Lung (tissue), 12 donors: ENCODE results near the gene IGSF21. TPM values are rescaled to one million over a fixed set of nuclear protein-coding genes. Genes with fewer than 3 reads are reported as not detected.

Source experiments
- ATAC-seq: fragments of 200-7000 bp; cut with Tn5 transposase; one replicate; pipeline ENCODE4 v1.9.1; 2020; ENCODE audit warnings: moderate number of reproducible peaks; ENCODE audit not compliant: insufficient read depth, low FRiP score
- DNase-seq, 3 donors: peaks; one replicate each; pipeline ENCODE4 v3.0.0-alpha.2; 2013 to 2017
- H3K27ac ChIP-seq, 2 donors: one replicate each; pipeline ENCODE4 v1.5.1; 2013; ENCODE audit warnings: mild to moderate bottlenecking in 2 of 2, moderate library complexity in 2 of 2, control low read depth in 1 of 2, inconsistent platforms in 1 of 2, low read depth in 1 of 2, low read length in 1 of 2
- H3K27me3 ChIP-seq, 3 donors: one replicate each; pipeline ENCODE4 v1.5.1; 2013; ENCODE audit warnings: low read length in 2 of 3; ENCODE audit not compliant: control insufficient read depth in 3 of 3, insufficient read depth in 3 of 3
- H3K36me3 ChIP-seq, 4 donors: one replicate each; pipeline ENCODE4 v1.5.1; 2013; ENCODE audit warnings: low read length in 4 of 4, mild to moderate bottlenecking in 1 of 4, moderate library complexity in 1 of 4; ENCODE audit not compliant: control insufficient read depth in 4 of 4, insufficient read depth in 4 of 4
- H3K4me1 ChIP-seq, 5 donors: one replicate each; pipeline ENCODE4 v1.5.1; 2013; ENCODE audit warnings: low read length in 5 of 5, mild to moderate bottlenecking in 2 of 5, moderate library complexity in 1 of 5; ENCODE audit not compliant: control insufficient read depth in 5 of 5, insufficient read depth in 5 of 5
- H3K4me3 ChIP-seq: one replicate; pipeline ENCODE4 v1.5.1; 2013; ENCODE audit warnings: mild to moderate bottlenecking, control low read depth, moderate library complexity
- H3K9ac ChIP-seq, 2 donors: one replicate each; pipeline ENCODE4 v1.5.1; 2013; ENCODE audit warnings: low read length in 2 of 2, control low read depth in 1 of 2; ENCODE audit not compliant: insufficient read depth in 1 of 2
- H3K9me3 ChIP-seq, 4 donors: one replicate each; pipeline ENCODE4 v1.5.1; 2013; ENCODE audit warnings: low read length in 3 of 4, mild to moderate bottlenecking in 1 of 4, moderate library complexity in 1 of 4; ENCODE audit not compliant: control insufficient read depth in 4 of 4, insufficient read depth in 3 of 4
- WGBS, 2 donors: extraction: QIAGEN DNeasy Blood & Tissue Kit; methylation state at CpG; one replicate each; pipeline ENCODE4 v1.1.7; 2013; 5-methylcytosine and 5-hydroxymethylcytosine counted together
- polyA plus RNA-seq, 2 donors: library from polyadenylated mRNA; stranded (reverse); fragments of 200-250 nt; gene quantifications; one replicate each; pipeline ENCODE4 v1.2.1, GENCODE V29; 2013
- total RNA-seq, 2 donors: library from RNA; depleted of rRNA in 1 of 2; stranded (reverse); fragments of >200 nt in 1 of 2; gene quantifications; one replicate each; pipeline ENCODE4 v1.2.1, GENCODE V29; 2014 to 2021
- TF ChIP-seq, protein P1 (sequence below): IDR thresholded peaks from 2 replicates; pipeline ENCODE4 v1.5.1; 2012; ENCODE audit warnings: mild to moderate bottlenecking; ENCODE audit errors: control extremely low read depth, extremely low read depth
- donor health status: control.
- donor health status: control.
- donor health status: Bipolar disorder and iron deficiency.
- donor health status: healthy.
- donor health status: DM: yes; HTN: yes; CAD: no.

Gene IGSF21
- total and polyA plus RNA-seq, 4 donors, result 0.18 to 2.6 (median 0.62) TPM

DNA sequence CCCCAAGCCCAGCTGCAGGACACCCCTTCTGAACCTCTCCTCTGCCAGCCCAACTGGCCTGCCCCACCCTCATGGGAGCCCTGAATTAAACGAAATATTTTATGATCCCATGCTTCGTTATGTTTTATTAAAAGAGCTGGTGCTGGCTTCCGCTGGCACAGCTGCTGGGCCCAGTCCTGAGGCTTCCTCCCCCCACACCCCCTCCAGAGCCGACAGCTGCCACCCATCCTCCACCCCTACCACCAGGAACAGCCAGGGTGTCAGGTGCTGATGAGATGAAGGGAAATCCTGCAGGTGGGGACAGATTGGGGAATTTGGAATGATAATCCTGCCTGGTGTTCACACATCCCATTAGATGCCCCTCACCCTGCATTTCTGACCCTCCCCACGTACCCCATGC, 19.0 kb downstream of the IGSF21 start:
- Histone ChIP-seq H3K9ac (no peak overlapping the region), H3K4me1 (no peaks in the 10 kb centered on the region), H3K36me3 (no peaks in the 10 kb centered on the region), H3K27ac (no peak overlapping the region), H3K4me3 (no peak overlapping the region), H3K9me3 (peaks cover 0 to 3% (median 0%) of the 10 kb centered on the region in 4 donors), H3K27me3 (peaks cover 0 to 3% (median 0%) of the 10 kb centered on the region in 3 donors)
- 68 to 81% methylated on average over 5 of the region's 5 CpGs for WGBS, 2 donors
- DNase-seq (no peak), ATAC-seq (no peak)
- TF ChIP-seq, protein P1, sequence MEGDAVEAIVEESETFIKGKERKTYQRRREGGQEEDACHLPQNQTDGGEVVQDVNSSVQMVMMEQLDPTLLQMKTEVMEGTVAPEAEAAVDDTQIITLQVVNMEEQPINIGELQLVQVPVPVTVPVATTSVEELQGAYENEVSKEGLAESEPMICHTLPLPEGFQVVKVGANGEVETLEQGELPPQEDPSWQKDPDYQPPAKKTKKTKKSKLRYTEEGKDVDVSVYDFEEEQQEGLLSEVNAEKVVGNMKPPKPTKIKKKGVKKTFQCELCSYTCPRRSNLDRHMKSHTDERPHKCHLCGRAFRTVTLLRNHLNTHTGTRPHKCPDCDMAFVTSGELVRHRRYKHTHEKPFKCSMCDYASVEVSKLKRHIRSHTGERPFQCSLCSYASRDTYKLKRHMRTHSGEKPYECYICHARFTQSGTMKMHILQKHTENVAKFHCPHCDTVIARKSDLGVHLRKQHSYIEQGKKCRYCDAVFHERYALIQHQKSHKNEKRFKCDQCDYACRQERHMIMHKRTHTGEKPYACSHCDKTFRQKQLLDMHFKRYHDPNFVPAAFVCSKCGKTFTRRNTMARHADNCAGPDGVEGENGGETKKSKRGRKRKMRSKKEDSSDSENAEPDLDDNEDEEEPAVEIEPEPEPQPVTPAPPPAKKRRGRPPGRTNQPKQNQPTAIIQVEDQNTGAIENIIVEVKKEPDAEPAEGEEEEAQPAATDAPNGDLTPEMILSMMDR, result no peak

DNA sequence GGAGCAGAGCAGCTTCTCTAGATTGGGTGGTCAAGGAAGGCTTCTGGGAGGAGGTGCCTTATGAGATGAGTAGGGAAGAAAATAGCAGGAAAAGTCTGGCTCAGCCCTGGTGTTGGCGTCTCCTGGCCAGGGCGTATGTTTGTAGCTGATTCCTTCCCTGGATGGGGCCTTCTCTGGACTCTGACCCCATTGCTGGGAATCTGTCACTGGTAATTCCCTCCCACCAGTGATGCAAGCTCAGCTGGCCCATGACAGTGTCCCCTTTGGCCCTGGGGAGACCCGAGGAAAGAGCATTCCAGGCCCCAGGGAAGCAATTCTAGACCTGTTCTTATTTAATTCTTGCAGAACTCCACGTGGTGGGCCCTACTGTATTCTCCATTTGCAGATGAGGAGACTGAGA, 20.7 kb downstream of the IGSF21 start:
- TF ChIP-seq, protein P1, result no peak
- H3K9me3 ChIP-seq, result peaks cover 0 to 3% (median 0%) of the 10 kb centered on the region in 4 donors
- no peak overlapping the region for H3K27ac ChIP-seq
- H3K9ac ChIP-seq, result no peak overlapping the region
- H3K4me1 ChIP-seq, result no peaks in the 10 kb centered on the region
- no peak overlapping the region for H3K4me3 ChIP-seq
- no peak for DNase-seq
- no peak for ATAC-seq
- 48 to 58% methylated on average over 4 of the region's 4 CpGs for WGBS, 2 donors
- peaks cover 0 to 4% (median 3%) of the 10 kb centered on the region in 3 donors for H3K27me3 ChIP-seq
- H3K36me3 ChIP-seq, result no peaks in the 10 kb centered on the region

DNA sequence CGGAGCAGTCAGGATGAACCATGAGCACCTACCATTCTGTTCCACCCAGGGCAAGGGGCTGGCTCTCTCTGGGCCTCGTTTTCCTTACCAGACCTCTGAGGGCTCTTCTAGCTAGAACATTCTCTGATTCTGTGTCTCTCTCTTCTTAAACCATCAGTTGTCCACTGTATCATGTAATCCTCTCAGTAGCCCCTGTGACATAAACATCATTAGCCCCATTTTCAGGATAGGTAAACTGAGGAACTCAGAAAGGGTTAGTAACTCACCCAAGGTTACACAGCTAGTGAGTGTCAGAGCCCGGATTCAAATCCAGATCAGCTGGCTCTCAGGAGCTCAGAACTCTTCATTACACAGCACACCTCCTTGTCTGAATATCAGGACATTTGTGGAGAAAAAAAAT, 22.8 kb downstream of the IGSF21 start:
- TF ChIP-seq, protein P1, result no peak
- WGBS, 2 donors, result 53 to 67% methylated on average over 3 of the region's 3 CpGs
- no peak overlapping the region for H3K4me3 ChIP-seq
- no peak overlapping the region for H3K27ac ChIP-seq
- H3K9ac ChIP-seq, result no peak overlapping the region
- H3K4me1 ChIP-seq, result no peaks in the 10 kb centered on the region
- no peaks in the 10 kb centered on the region for H3K36me3 ChIP-seq
- H3K9me3 ChIP-seq, result peaks cover 0 to 3% (median 0%) of the 10 kb centered on the region in 4 donors
- no peak for ATAC-seq
- H3K27me3 ChIP-seq, result peaks cover 0 to 4% (median 0%) of the 10 kb centered on the region in 3 donors
- DNase-seq, result no peak

GRCh38 chr1:18132022-18132710, 24.6 kb downstream of the IGSF21 start:
- Histone ChIP-seq H3K36me3 (no peaks in the 10 kb centered on the region), H3K27me3 (peaks cover 0 to 4% (median 0%) of the 10 kb centered on the region in 3 donors), H3K9ac (no peak overlapping the region), H3K27ac (no peak overlapping the region), H3K4me1 (no peaks in the 10 kb centered on the region), H3K4me3 (no peak overlapping the region), H3K9me3 (peaks cover 0 to 3% (median 0%) of the 10 kb centered on the region in 4 donors)
- DNase-seq, result no peak
- TF ChIP-seq, protein P1, result no peak
- ATAC-seq, result no peak
- 80 to 82% methylated on average over 2 of the region's 2 CpGs for WGBS, 2 donors
